ENCODE results near the gene TAF1B.
A peak's percentile ranks its signal among the peaks of the same experiment; 100 is the strongest.

Gene TAF1B

DNA sequence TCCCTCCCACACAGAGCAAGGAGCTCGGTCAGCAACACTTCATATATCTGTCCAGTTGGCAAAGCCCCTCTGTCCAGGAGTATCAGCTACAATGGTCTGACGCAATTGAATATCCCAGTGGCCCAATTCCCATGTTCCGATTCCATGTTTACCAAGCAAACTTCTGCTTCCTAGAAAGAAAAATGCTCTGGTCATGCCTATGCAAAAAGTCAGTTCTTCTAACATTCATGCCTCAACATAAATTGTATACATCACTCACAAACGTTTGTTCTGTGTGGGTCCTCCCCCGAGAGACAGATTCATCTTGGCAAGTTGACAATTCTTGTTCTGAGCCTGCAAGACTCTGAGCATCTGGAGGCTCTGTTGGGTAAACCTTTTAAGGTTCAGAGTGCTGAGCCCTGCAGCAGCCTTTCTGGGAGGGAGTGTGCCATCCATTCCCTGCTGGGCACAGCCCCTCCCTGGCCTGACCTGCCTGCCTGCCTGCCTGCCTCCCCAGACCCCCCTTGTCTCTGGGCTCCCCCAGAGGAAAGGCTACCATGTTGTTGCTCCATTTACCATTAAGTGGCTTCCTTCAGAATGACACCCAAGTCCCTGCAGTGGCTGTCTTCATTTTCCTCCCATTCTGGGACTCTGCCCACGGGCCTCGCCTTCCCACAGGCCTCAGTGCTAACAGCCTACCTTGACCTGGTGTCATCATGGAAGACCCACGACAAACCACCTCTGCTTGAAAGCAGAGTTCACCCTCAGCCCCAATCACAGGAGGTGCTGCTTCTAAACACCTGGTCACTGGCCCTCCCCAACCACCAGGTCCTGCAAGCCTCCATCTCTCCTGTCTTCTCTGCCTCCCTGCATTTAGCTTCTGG, 37.6 kb upstream of the TAF1B start:
- Mint-ChIP-seq H3K9me3 (no peaks in the 10 kb centered on the region), H3K27me3 (peaks cover 14% of the 10 kb centered on the region), H3K27ac (no peak overlapping the region), H3K4me3 (no peak overlapping the region), H3K4me1 (peaks cover 10% of the 10 kb centered on the region), H3K36me3 (no peaks in the 10 kb centered on the region)
- no peak for ATAC-seq

GRCh38 chr2:9806298-9806610, 37.0 kb upstream of the TAF1B start:
- Mint-ChIP-seq H3K4me1 (peaks cover 4% of the 10 kb centered on the region), H3K4me3 (no peak overlapping the region), H3K9me3 (no peaks in the 10 kb centered on the region), H3K27me3 (peaks cover 14% of the 10 kb centered on the region), H3K27ac (no peak overlapping the region), H3K36me3 (no peaks in the 10 kb centered on the region)
- ATAC-seq, result no peak

GRCh38 chr2:9806656-9807055, 36.6 kb upstream of the TAF1B start:
- H3K9me3 Mint-ChIP-seq, result no peaks in the 10 kb centered on the region
- peaks cover under 1% of the 10 kb centered on the region for H3K4me1 Mint-ChIP-seq
- H3K36me3 Mint-ChIP-seq, result no peaks in the 10 kb centered on the region
- no peak overlapping the region for H3K4me3 Mint-ChIP-seq
- no peak overlapping the region for H3K27ac Mint-ChIP-seq
- H3K27me3 Mint-ChIP-seq, result peaks cover 14% of the 10 kb centered on the region
- no peak for ATAC-seq

DNA sequence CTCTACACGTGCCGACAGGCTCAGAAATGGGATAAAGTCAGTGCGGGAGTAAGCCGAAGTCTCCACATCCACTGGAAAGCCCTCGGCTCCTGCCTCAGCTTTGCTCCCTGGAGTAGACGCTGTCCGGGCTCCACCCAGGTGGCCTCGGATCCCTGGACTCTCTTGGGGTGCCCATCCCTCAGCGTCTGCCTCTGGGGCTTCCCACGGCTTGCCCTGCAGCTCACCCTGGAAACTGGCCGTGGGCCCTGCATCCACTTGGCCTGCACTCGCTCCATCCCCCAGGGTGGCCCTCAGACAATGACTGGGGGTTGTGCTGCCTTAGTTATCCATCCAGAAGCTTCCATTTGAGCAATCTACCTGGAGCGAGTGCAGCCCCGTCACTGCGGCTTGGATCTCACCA, 36.2 kb upstream of the TAF1B start:
- ATAC-seq, result no peak
- no peak overlapping the region for H3K27ac Mint-ChIP-seq
- no peak overlapping the region for H3K4me3 Mint-ChIP-seq

DNA sequence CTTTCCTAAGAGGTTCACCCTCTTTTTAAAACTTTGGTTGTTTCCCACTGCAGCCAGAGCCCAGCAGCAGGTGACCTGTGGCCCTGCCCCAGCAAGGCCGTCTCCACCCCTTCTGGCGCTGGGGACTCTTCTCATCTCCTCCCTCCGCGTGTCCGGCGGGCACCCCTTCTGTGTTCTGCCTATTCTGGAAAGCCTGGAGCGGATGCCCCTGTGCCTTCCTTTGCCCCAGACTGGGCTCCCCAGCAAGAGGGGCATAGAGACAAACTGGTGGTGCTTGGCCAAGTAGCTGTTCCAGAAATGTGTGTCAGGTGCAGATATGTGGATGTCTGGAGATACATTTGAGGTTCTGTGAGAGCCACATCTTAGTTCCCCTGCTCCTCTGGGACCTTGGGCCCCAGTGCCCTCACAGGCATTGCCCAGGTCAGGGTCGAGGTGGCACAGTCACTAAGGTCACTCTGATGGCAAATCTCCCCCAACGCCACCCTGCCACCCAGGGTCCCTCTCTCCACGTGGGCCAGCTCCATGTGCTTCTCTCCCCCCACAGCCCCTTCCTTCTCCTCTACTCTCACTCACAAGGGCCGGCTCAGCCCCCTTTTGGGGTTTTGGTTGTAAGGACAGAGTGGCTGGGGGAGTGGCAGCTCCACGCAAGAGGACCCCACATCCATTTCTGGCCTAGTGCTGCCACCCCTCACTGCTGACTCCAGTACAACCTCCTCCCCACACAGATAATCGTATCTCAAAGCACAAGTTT, 35.5 kb upstream of the TAF1B start:
- H3K27ac Mint-ChIP-seq, result no peak overlapping the region

More for the DNA sequence above, 36.2 kb upstream of the TAF1B start:
- Mint-ChIP-seq H3K27me3 (peaks cover 14% of the 10 kb centered on the region), H3K9me3 (no peaks in the 10 kb centered on the region), H3K36me3 (no peaks in the 10 kb centered on the region), H3K4me1 (no peaks in the 10 kb centered on the region)

GRCh38 chr2:9808334-9809063, 34.8 kb upstream of the TAF1B start:
- H3K27ac Mint-ChIP-seq, result no peak overlapping the region
- H3K27me3 Mint-ChIP-seq, result peaks cover 25% of the 10 kb centered on the region
- no peaks in the 10 kb centered on the region for H3K36me3 Mint-ChIP-seq
- no peaks in the 10 kb centered on the region for H3K9me3 Mint-ChIP-seq
- ATAC-seq, result no peak
- no peak overlapping the region for H3K4me3 Mint-ChIP-seq
- H3K4me1 Mint-ChIP-seq, result peaks cover 9% of the 10 kb centered on the region

More for the DNA sequence above, 35.5 kb upstream of the TAF1B start:
- H3K27me3 Mint-ChIP-seq, result peaks cover 17% of the 10 kb centered on the region
- no peaks in the 10 kb centered on the region for H3K9me3 Mint-ChIP-seq
- no peak for ATAC-seq
- H3K4me3 Mint-ChIP-seq, result no peak overlapping the region
- no peaks in the 10 kb centered on the region for H3K36me3 Mint-ChIP-seq
- peaks cover 2% of the 10 kb centered on the region for H3K4me1 Mint-ChIP-seq

- no peak for ATAC-seq
- Mint-ChIP-seq H3K36me3 (no peaks in the 10 kb centered on the region), H3K4me3 (no peak overlapping the region), H3K27ac (no peak overlapping the region), H3K27me3 (peaks cover 30% of the 10 kb centered on the region), H3K9me3 (no peaks in the 10 kb centered on the region), H3K4me1 (peaks cover 14% of the 10 kb centered on the region)
Measured at GRCh38 chr2:9809064-9809356, 34.3 kb upstream of the TAF1B start.

- H3K27ac Mint-ChIP-seq, result no peak overlapping the region
- H3K9me3 Mint-ChIP-seq, result no peaks in the 10 kb centered on the region
- peak; percentile 6 for ATAC-seq
- peaks cover 15% of the 10 kb centered on the region for H3K4me1 Mint-ChIP-seq
- H3K36me3 Mint-ChIP-seq, result no peaks in the 10 kb centered on the region
- peaks cover 31% of the 10 kb centered on the region for H3K27me3 Mint-ChIP-seq
- no peak overlapping the region for H3K4me3 Mint-ChIP-seq
Measured at GRCh38 chr2:9809448-9810088, 33.7 kb upstream of the TAF1B start.

GRCh38 chr2:9811216-9811615, 32.1 kb upstream of the TAF1B start:
- H3K36me3 Mint-ChIP-seq, result no peaks in the 10 kb centered on the region
- H3K4me3 Mint-ChIP-seq, result no peak overlapping the region
- no peaks in the 10 kb centered on the region for H3K9me3 Mint-ChIP-seq
- peaks cover 15% of the 10 kb centered on the region for H3K4me1 Mint-ChIP-seq
- H3K27ac Mint-ChIP-seq, result no peak overlapping the region
- H3K27me3 Mint-ChIP-seq, result peaks cover 31% of the 10 kb centered on the region
- no peak for ATAC-seq

DNA sequence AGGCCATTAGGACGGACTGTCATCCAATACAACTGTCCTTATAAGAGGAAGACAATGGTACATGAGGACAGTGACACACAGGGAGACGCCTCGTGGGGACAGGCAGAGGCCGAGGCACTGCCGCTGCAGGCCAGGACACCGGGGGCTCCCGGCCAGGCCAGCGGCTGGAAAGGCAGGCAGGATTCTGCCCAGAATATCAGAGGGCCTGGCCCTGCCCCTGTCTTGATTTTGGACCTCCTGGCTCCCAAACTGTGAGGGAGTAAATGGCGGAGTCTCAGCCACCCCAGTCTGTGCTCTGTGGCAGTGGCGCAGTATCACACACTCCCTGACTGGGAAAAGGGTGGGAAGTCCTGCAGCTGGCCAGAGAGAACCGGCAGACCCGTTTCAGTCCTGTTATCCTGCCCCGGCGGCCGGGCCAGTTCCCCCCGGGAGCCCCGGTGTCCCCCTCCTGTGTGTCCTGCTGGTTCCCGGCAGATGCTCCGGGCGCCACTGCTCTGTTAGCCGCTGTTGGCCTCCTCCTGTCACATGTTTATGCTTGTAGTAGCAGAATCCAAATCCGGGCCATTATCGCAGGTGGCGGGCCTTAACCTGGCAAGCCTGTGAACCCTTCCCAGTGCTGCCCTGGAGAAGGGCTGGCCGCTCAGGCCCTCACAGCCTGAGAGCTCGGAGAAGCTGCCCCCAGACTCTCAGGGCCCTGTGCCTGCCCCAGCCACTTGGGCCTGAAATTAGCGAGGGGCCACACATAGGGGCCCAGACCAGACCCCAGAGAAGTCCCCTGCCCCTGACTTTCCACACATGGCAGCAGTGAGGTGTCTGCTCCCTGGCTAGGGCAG, 31.4 kb upstream of the TAF1B start:
- Mint-ChIP-seq H3K36me3 (no peaks in the 10 kb centered on the region), H3K4me3 (no peak overlapping the region), H3K27me3 (peaks cover 31% of the 10 kb centered on the region), H3K9me3 (no peaks in the 10 kb centered on the region), H3K4me1 (peaks cover 15% of the 10 kb centered on the region), H3K27ac (no peak overlapping the region)
- no peak for ATAC-seq

DNA sequence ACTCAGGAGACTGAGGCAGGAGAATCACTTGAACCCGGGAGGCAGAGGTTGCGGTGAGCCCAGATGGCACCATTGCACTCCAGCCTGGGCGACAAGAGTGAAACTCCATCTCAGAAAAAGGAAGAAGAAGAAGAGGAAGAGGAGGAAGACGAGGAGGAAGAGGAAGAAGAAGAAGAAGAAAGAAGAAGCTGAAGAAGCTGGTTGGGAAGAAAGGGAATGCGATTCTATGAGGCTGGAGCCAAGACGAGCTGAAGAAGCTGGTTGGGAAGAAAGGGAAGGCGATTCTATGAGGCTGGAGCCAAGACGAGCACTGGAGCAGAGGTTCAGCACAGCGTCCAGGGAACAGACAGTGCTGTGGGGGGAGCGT, 30.3 kb upstream of the TAF1B start:
- Mint-ChIP-seq H3K9me3 (no peaks in the 10 kb centered on the region), H3K36me3 (no peaks in the 10 kb centered on the region), H3K27me3 (peaks cover 23% of the 10 kb centered on the region), H3K4me3 (no peak overlapping the region), H3K27ac (no peak overlapping the region), H3K4me1 (peaks cover 15% of the 10 kb centered on the region)
- ATAC-seq, result no peak

GRCh38 chr2:9813312-9814128, 29.8 kb upstream of the TAF1B start:
- H3K27me3 Mint-ChIP-seq, result peaks cover 18% of the 10 kb centered on the region
- H3K36me3 Mint-ChIP-seq, result no peaks in the 10 kb centered on the region

GRCh38 chr2:9814129-9814868, 29.0 kb upstream of the TAF1B start:
- Mint-ChIP-seq H3K9me3 (no peaks in the 10 kb centered on the region), H3K27me3 (peaks cover 17% of the 10 kb centered on the region), H3K4me3 (no peak overlapping the region), H3K27ac (no peak overlapping the region), H3K4me1 (peaks cover 15% of the 10 kb centered on the region), H3K36me3 (no peaks in the 10 kb centered on the region)
- no peak for ATAC-seq

More at GRCh38 chr2:9813312-9814128, 29.8 kb upstream of the TAF1B start:
- Mint-ChIP-seq H3K4me1 (peaks cover 15% of the 10 kb centered on the region), H3K27ac (no peak overlapping the region), H3K4me3 (no peak overlapping the region), H3K9me3 (no peaks in the 10 kb centered on the region)
- ATAC-seq, result peak; percentile 72
